Right lobe of liver (tissue), 6 donors: Measurements from ENCODE around the gene IFT52. TPM values are rescaled to one million over a fixed set of nuclear protein-coding genes. Genes with fewer than 3 reads are reported as not detected.

Experiments
- ATAC-seq, 4 donors: fragments of 200-7000 bp; cut with Tn5 transposase; one replicate each; pipeline ENCODE4 v1.9.1; 2020; ENCODE audit warnings: mild to moderate bottlenecking in 4 of 4, moderate library complexity in 4 of 4
- DNase-seq, 3 donors: peaks; one replicate each; pipeline ENCODE4 v3.0.0-alpha.2; 2020
- H3K27ac ChIP-seq, 3 donors: fragments of 200-600 bp; one replicate each; pipeline ENCODE4 v1.8.0; 2022
- H3K27me3 ChIP-seq, 2 donors: fragments of 200-600 bp; one replicate each; pipeline ENCODE4 v1.8.0; 2022
- H3K36me3 ChIP-seq, 4 donors: fragments of 200-600 bp; sonication (generic) in 1 of 4; one replicate each; pipeline versions ENCODE4 v1.5.1 to v1.8.0; 2017 to 2022; ENCODE audit warnings: control low read depth in 1 of 4
- H3K4me1 ChIP-seq, 4 donors: fragments of 200-600 bp; sonication (generic) in 1 of 4; one replicate each; pipeline versions ENCODE4 v1.5.1 to v1.8.0; 2017 to 2022; ENCODE audit warnings: control low read depth in 1 of 4
- H3K4me3 ChIP-seq, 3 donors: fragments of 200-600 bp; one replicate each; pipeline ENCODE4 v1.8.0; 2022
- H3K9me3 ChIP-seq, 4 donors: fragments of 200-600 bp; sonication (generic) in 1 of 4; one replicate each; pipeline versions ENCODE4 v1.5.1 to v1.8.0; 2017 to 2022; ENCODE audit warnings: control low read depth in 1 of 4
- POLR2A ChIP-seq: fragments of 450-650 bp; IDR thresholded peaks from one replicate; pipeline ENCODE4 v1.6.1; 2017; ENCODE audit warnings: antibody characterized with exemption, mild to moderate bottlenecking
- WGBS: methylation state at CpG from one replicate; pipeline ENCODE4 v1.1.6; 2018; ENCODE audit warnings: low coverage, low lambda C conversion rate; ENCODE audit not compliant: insufficient coverage; ENCODE audit errors: missing lambda C conversion rate; 5-methylcytosine and 5-hydroxymethylcytosine counted together
- intact Hi-C, 2 donors: fragments of 100-400 bp; cut with DNase I; formaldehyde crosslinking; loops; one replicate each; pipeline versions ENCODE4 v1.11.2 to v1.14.1; 2022
- total RNA-seq, 6 experiments: library from RNA; depleted of rRNA in 2 of 6; stranded (reverse); fragments of >200 nt in 2 of 6; fragmentation: NEBNext Ultra II Directional in 3 of 6; extraction: Animal tissue kit (Norgen Biotek cat#: 25700) in 3 of 6; gene quantifications; one replicate each; pipeline versions ENCODE4 v1.1.0 to v1.2.4, GENCODE V29; 2016 to 2023
- TF ChIP-seq, protein P1 (sequence below), 4 donors: fragments of 200-600 bp in 3 of 4; fragments of 450-650 bp in 1 of 4; IDR thresholded peaks; one replicate each; pipeline versions ENCODE4 v1.5.1 to v1.8.0; 2016 to 2022; ENCODE audit warnings: antibody characterized with exemption in 4 of 4, mild to moderate bottlenecking in 2 of 4
- donor health status: DM: no; HTN: yes; CAD: no.
- donor health status: DM: no; HTN: no; CAD: no.
- donor health status: DM: no; HTN: no; CAD: no.
- donor health status: DM: no; HTN: yes; CAD: no.
- donor health status: DM: no; HTN: yes; CAD: no.

Gene IFT52
- total RNA-seq, 6 experiments from 2014 or later = 3.4 to 6.0 (median 4.1) TPM

GRCh38 chr20:43549416-43550065 is 41.2 kb upstream of the IFT52 start:
- no peaks in the 10 kb centered on the region for H3K27me3 ChIP-seq
- no peaks in the 10 kb centered on the region for H3K36me3 ChIP-seq
- ATAC-seq (peak in 3 of 4 donors; percentile 17 to 24 (median 21)), DNase-seq (no peak)
- H3K9me3 ChIP-seq = no peaks in the 10 kb centered on the region
- WGBS = 100% methylated on average over 1 of the region's 4 CpGs
- H3K4me3 ChIP-seq = no peak overlapping the region
- intact Hi-C loops = loop anchor here in 1 of 2 donors (10.0 kb wide), 1 partner anchor 115 kb away; the partner anchor contains the start of gene MYBL2
- H3K4me1 ChIP-seq = peaks cover 0 to 46% (median 16%) of the 10 kb centered on the region in 4 donors
- peak overlapping the region in 1 of 3 donors; percentile 49 for H3K27ac ChIP-seq
- TF ChIP-seq POLR2A = no peak
- TF ChIP-seq, protein P1, sequence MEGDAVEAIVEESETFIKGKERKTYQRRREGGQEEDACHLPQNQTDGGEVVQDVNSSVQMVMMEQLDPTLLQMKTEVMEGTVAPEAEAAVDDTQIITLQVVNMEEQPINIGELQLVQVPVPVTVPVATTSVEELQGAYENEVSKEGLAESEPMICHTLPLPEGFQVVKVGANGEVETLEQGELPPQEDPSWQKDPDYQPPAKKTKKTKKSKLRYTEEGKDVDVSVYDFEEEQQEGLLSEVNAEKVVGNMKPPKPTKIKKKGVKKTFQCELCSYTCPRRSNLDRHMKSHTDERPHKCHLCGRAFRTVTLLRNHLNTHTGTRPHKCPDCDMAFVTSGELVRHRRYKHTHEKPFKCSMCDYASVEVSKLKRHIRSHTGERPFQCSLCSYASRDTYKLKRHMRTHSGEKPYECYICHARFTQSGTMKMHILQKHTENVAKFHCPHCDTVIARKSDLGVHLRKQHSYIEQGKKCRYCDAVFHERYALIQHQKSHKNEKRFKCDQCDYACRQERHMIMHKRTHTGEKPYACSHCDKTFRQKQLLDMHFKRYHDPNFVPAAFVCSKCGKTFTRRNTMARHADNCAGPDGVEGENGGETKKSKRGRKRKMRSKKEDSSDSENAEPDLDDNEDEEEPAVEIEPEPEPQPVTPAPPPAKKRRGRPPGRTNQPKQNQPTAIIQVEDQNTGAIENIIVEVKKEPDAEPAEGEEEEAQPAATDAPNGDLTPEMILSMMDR (IDR thresholded peaks at IDR 0.05) = no peak

DNA sequence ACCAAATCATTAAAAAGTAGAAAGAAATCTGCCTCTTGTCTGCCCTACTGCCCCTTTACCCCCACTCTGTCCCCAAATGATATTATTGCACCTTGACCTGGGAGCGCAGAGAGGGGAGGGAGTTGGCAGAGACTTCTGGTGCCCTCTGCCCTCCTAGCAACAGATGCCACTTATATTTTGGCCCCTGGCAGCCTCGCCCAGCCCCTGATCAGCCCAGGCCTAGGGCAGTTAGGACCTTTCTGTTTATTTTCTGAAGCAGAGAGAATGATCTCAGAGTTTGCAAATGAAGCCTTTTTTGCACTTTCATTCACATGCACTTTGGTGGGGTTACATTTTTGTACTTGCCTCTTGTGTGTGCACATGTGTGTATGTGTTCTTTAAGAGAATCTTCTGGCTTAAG is 40.3 kb upstream of the IFT52 start:
- peak; percentile 94 to 97 (median 96) for ATAC-seq
- H3K27ac ChIP-seq = peak overlapping the region in 2 of 3 donors; percentile 38 to 65

GRCh38 chr20:43554369-43554768 is 36.4 kb upstream of the IFT52 start:
- ATAC-seq (no peak), DNase-seq (no peak)
- Histone ChIP-seq H3K4me3 (no peak overlapping the region), H3K4me1 (peaks cover 0 to 52% (median 24%) of the 10 kb centered on the region in 4 donors), H3K36me3 (no peaks in the 10 kb centered on the region), H3K27ac (no peak overlapping the region), H3K9me3 (no peaks in the 10 kb centered on the region), H3K27me3 (no peaks in the 10 kb centered on the region)
- 82% methylated on average over 3 of the region's 3 CpGs for WGBS
- TF ChIP-seq, protein P1 (IDR thresholded peaks at IDR 0.05) = no peak
- TF ChIP-seq POLR2A = no peak
- intact Hi-C loops = no loop called here

More for the DNA sequence above, 40.3 kb upstream of the IFT52 start:
- intact Hi-C loops = no loop called here
- H3K4me3 ChIP-seq = no peak overlapping the region
- DNase-seq = peak; percentile 77 to 91 (median 89)
- H3K9me3 ChIP-seq = no peaks in the 10 kb centered on the region
- no peaks in the 10 kb centered on the region for H3K36me3 ChIP-seq
- no peaks in the 10 kb centered on the region for H3K27me3 ChIP-seq
- 28% methylated on average over 2 of the region's 2 CpGs for whole genome bisulfite sequencing
- H3K4me1 ChIP-seq = peaks cover 0 to 52% (median 18%) of the 10 kb centered on the region in 4 donors
- no peak for TF ChIP-seq POLR2A
- TF ChIP-seq, protein P1 (IDR thresholded peaks at IDR 0.05) = no peak

DNA sequence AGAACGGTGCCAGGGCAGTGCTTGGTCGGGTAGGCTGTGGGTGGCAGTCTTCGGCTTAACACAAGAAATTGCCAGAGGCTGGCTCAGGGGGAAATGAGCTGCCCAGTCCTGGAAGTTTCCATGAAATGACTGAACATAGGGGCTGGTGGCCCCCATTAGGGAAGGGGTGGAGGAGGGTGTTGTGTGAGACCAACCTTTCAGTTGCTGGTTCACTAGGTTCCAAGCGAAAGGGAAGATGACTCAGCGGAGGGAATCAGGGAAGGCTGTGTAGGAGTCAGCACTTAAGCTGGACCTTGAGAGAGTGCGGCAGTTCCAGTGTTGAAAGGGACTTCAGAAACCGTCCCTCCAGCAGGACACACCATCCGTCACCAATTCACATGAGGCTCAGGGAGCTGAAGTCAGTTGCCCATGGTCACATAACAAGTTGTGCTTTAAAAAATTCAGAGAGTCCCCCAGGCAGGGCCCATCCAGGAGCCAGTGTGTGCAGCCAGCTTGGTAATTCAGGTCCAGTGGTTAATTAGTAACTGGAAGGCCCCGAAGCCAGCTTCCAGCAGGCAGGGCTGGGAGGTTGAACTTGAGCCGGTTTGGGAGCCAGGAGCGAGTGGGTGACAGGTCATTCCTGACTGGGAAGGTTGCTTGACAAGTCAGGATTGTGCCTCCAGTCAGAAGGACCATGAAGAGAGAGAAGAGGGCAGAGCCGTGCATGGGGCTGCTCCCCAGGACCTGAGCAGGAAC is 32.2 kb upstream of the IFT52 start, which contains the start of gene SGK2:
Gene SGK2, plus strand, starts transcription at position 616 of the 735 bp plus-strand sequence. CDS start 7,469 bp downstream, outside the sequence.
- Histone ChIP-seq H3K27ac (peak within 1 kb of the TSS; percentile 66 to 83 (median 69)), H3K36me3 (no peaks in the 10 kb centered on the region), H3K4me1 (peaks cover 0 to 39% (median 13%) of the 10 kb centered on the region in 4 donors), H3K9me3 (no peaks in the 10 kb centered on the region), H3K27me3 (no peaks in the 10 kb centered on the region), H3K4me3 (peak within 1 kb of the TSS; percentile 51 to 72 (median 65))
- DNase-seq = peak; percentile 81 to 96 (median 91)
- WGBS = 24% methylated on average over 9 of the region's 12 CpGs
- peak; percentile 72 to 85 (median 76) for ATAC-seq
- intact Hi-C loops = no loop called here
- TF ChIP-seq, protein P1 (IDR thresholded peaks at IDR 0.05) = no peak
- peak; percentile 63 for TF ChIP-seq POLR2A
